ES-I3 (cell line): ENCODE measurements around the gene NDUFV1.
"Not testable (repeated sequence)": the region's sequence is repeated elsewhere in the genome, so short reads cannot be mapped to it uniquely, and the experiment has no call there.

Source experiments
- H3K36me3 ChIP-seq: 2 replicates; pipeline ENCODE4 v1.6.1; 2013; ENCODE audit warnings: mild to moderate bottlenecking, low read length, control low read depth, moderate library complexity; ENCODE audit not compliant: insufficient read depth
- H3K4me1 ChIP-seq: 2 replicates; pipeline ENCODE4 v1.6.1; 2013; ENCODE audit warnings: mild to moderate bottlenecking, control low read depth, low read length; ENCODE audit not compliant: insufficient read depth
- H3K9ac ChIP-seq: 2 replicates; pipeline ENCODE4 v1.6.1; 2013; ENCODE audit warnings: low read depth, mild to moderate bottlenecking, low read length, moderate library complexity
- H3K9me3 ChIP-seq: 2 replicates; pipeline ENCODE4 v1.6.1; 2013; ENCODE audit warnings: mild to moderate bottlenecking, low read length, moderate library complexity; ENCODE audit not compliant: control insufficient read depth, insufficient read depth

The NDUFV1 gene

DNA sequence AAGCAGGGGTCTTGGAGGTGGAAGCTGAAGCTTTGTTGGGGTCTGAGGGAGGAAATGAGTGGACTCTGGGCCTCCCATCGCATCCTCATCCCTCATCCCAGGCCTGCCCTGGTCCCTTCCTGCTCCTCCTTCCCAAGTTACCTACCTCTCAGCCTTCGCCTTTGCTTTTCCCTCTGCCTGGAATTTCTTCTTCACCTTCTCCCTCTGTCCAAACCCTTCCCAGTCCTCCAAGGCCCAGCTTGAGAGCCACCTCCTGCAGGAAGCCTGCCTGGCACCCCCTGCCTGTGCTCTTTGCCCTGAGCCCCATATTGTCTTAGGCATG lies 25.1 kb downstream of the NDUFV1 start:
- H3K4me1 ChIP-seq = peaks cover 5% of the 10 kb centered on the region; the same call in 1 of the 2 replicates
- H3K9ac ChIP-seq = no peak overlapping the region
- no peaks in the 10 kb centered on the region for H3K9me3 ChIP-seq
- H3K36me3 ChIP-seq = no peaks in the 10 kb centered on the region

DNA sequence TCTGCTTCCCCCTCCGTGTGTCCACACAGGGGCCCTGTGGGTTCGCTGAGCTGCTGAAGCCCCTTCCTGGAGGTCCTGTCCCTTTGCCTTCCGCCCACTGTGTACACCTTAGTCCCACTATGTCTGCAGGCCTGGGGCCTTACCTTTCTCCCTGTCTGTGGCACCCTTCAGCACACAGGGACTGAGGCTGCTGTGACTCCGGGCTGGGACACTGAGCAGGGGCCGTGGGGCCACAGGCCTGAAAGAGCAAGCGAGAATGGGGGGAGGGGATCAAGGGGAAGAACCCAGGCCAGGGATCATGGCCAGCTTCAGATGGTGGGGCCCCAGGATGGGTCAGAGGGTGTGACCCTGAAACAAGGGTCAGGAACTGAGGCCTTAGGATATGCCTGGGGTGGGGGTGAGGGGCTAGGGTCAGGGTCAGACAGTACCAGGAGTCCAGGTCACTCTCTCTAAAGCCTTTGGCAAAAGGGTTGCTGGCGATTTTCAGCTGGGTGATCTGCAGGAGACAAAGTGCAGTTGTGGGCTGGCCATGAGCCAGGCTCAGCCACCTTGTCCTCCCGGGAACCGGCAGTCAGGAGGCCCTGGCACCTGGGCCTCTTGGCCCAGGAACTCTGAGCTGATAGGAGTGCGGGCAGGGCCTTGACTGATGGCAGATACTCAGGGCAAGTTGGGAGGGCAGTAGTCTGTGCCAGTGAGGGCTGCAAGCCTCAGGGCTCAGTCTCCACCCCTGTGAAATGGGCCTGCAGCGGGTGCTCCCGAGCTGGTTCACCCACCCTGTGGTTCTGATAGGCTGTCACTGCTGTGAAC lies 25.6 kb downstream of the NDUFV1 start:
- Histone ChIP-seq H3K9ac (no peak overlapping the region), H3K9me3 (no peaks in the 10 kb centered on the region), H3K4me1 (peaks cover 5% of the 10 kb centered on the region; the same call in 1 of the 2 replicates), H3K36me3 (no peaks in the 10 kb centered on the region)

DNA sequence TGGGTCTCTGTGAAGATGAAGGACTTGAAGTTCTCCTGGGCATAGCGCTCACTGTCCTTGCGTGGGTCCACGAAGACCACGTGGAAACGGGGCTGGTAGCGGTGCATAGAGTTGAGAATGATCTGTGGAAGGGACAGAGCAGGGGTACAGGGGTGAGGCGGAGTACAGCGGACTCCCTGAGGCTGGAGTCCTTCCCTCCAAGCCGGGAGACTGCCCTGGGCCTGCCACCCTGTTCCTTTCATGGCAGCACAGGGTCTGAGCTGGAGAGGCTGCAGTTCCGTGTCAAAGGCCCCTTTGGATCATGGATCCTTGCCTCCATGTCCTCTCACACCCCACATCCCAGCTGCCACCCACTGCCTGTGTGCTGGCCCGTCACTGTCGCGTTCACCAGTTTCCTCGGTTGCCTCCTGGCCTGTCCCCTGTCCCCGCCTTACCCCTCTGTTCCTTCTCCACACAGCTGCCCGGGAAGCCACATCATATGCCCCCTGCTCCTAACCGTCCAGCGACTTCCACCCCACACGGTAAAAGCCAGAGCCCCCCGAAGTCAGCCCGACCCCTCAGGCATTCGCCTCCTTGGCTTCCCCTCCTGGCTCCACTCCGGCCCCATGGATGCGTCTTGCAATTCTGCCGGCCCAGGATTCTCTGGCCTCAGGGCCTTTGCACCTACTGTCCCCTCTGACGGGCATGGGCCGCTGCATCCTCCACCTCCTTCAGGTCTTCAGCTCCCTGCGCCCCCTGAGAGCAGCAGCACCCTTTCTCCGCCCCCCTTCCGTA lies 26.4 kb downstream of the NDUFV1 start:
- Histone ChIP-seq H3K9ac (no peak overlapping the region), H3K9me3 (no peaks in the 10 kb centered on the region), H3K36me3 (no peaks in the 10 kb centered on the region), H3K4me1 (peaks cover 5% of the 10 kb centered on the region; the same call in 1 of the 2 replicates)

DNA sequence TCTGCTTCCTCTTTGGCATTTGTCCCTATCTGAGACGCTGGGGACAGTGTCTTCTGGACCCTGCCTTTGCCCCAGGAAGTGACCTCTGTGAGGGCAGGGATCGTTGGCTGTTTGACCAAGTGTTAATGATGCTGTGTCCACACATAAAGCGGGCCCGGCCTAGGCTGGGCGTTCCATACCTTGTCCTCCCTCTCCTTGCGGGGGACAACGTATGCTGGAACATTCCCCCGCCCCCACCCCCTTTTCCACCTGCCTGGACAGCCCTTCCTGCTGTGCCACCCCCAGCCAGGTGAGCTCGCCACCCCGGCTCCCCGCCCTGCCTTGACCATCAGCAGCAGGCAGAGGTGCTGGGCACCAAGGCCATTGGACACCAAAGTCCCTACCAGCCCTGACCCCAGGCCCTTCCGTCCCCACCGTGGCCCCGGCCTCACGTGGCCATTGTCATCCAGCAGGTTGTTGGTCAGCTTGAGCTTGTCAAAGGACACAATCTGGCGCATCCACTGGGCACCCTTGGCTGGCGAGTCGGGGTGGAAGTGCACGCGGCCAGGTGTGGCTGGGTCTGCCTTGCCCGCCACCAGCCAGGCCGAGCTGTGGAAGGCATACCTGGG lies 27.1 kb downstream of the NDUFV1 start:
- H3K4me1 ChIP-seq = peaks cover 5% of the 10 kb centered on the region; the same call in 1 of the 2 replicates
- H3K36me3 ChIP-seq = no peaks in the 10 kb centered on the region

DNA sequence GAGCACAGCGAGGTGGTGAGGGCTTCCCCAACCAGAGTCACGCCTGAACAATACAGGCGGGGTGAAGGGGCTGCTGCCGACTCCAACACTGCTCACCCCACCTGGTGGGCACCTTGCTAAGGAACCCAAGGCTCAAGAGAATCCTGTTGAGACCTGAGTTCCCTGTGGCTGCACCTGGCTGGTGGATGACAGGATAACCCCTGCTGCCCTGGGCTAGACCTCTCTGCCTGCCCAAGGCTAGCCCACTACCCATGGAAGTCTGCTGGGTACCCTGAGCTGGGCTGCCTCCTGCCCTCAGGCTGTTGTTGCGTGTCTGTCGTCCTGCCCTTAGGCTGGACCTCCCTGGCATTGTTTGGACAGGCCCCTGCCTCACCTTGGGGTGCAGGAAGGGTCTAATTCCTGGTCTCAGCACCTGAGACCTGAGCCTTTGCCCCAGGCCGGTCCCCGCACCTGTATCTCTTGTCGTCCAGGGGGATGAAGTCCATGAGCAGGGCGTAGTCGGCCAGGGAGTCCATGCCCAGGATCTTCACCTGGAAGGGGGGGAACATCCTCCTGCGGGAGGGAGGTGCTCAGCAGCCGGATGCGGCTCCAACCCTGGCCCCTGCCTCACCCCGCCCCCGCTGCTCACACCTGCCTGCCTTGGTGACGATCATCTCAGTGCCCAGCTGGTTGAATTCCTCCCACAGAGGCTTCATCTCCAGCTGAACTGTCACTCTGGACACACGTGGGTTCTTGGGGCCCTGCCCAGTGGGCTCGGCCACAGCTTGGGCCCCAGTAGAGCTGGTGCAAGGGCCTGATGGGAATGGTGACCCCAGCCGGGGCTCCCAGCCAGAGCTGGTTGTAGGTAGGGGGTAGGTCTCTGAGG lies 27.9 kb downstream of the NDUFV1 start:
- H3K36me3 ChIP-seq = no peaks in the 10 kb centered on the region
- peaks cover 5% of the 10 kb centered on the region; the same call in 1 of the 2 replicates for H3K4me1 ChIP-seq
- H3K9ac ChIP-seq = no peak overlapping the region
- no peaks in the 10 kb centered on the region for H3K9me3 ChIP-seq

More for the DNA sequence above, 27.1 kb downstream of the NDUFV1 start:
- Histone ChIP-seq H3K9ac (no peak overlapping the region), H3K9me3 (no peaks in the 10 kb centered on the region)

DNA sequence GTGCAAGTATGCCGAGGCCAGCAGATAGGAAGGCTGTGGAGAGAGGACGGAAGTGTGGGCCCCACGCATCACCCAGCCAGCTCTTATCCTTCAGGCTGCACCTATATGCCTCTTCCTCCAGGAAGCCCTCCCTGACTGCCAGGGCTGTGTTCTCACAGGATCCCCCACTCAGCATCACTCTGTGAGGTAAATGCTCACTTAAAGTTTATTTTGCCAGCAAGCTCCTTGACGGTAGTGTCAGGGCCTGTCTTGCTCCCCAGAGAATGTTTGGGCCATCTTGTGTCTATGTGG lies 28.4 kb downstream of the NDUFV1 start:
- Histone ChIP-seq H3K9ac (no peak overlapping the region), H3K36me3 (no peaks in the 10 kb centered on the region), H3K4me1 (peaks cover 5% of the 10 kb centered on the region; the same call in 1 of the 2 replicates), H3K9me3 (no peaks in the 10 kb centered on the region)

DNA sequence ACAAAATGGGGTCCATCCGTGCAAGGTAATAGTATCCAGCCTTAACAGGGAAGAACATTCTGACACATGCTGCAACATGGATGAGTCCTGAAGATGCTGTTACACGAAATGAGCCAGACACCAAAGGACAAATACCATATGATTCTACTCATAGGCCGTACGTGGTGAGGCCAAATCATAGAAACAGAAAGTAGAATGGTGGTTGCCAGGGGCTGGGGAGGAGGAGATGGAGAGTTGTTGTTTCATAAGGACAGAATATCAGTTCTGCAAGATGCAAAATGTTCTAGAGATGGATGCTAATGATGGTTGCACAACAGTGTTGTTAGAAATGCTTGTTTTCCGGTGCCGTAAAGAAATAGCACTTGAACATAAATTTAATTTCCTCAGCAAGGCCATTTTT lies 30.2 kb downstream of the NDUFV1 start:
- H3K9me3 ChIP-seq = no peaks in the 10 kb centered on the region
- no peaks in the 10 kb centered on the region for H3K36me3 ChIP-seq
- H3K9ac ChIP-seq = no peak overlapping the region
- H3K4me1 ChIP-seq = no peaks in the 10 kb centered on the region

DNA sequence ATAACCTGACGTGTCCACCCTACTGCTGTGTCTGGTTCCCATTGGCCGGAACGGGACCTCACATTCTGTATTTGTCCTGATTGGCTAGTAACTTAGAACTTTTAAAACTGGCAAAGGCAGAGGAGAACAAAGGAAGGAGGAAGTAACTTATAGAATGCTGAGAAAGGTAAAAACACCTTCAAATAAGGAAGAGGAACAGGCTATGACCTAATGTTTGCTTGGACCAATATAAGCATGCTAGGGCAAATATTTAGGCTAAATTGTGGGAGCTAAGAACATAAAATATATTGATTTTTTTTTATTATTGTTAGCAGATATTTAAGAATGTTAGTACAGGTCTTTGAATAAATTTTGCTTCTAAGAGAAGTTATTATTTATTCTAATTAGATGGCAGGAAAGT lies 30.7 kb downstream of the NDUFV1 start:
- not testable (repeated sequence) for H3K9ac ChIP-seq, H3K4me1 ChIP-seq, H3K36me3 ChIP-seq, H3K9me3 ChIP-seq

DNA sequence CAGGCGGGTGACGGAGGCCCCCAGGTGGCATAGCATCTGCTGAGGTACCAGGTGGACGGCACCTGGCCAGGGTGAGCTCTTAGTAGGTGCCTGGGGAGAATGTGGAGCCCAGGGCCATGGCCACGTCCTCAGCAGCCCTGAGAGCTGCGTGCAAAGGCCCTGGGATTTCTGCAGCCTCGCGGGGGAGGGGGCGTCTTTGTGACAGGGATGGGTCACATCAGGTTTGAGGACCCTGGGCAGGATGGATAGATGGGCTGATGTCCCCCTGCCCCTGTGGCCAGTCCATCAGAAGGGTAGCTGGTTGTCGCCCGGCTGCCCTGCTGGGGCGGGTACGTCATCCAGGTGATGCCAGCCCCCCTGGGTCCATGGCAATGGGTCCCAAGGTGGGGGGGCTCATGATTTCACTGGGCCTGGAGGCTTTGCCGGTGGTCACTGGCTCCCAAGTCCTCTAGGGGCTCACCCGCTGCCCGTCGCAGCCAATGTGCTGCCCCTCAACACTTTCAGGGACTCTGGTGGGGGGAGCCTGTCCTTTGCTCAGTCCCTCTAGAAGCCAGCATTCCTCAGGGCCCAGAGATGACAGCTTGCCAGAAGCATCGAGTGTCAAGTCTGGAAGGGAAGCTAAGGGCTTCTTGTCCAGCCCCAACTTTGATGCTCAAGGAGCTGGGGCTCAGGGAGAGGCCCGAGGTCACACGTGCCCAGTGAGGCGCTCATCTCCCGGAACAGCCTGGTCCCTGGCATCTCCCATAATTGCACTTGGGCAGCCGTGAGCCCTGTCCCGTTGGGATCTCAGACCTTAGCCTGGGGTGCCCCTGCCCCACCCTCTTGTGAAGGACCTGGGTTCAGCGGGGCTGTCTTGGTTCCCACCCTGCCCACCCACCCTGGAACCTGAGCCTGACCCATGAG lies 32.0 kb downstream of the NDUFV1 start:
- H3K9ac ChIP-seq = no peak overlapping the region
- H3K9me3 ChIP-seq = no peaks in the 10 kb centered on the region
- H3K4me1 ChIP-seq = no peaks in the 10 kb centered on the region
- no peaks in the 10 kb centered on the region for H3K36me3 ChIP-seq

DNA sequence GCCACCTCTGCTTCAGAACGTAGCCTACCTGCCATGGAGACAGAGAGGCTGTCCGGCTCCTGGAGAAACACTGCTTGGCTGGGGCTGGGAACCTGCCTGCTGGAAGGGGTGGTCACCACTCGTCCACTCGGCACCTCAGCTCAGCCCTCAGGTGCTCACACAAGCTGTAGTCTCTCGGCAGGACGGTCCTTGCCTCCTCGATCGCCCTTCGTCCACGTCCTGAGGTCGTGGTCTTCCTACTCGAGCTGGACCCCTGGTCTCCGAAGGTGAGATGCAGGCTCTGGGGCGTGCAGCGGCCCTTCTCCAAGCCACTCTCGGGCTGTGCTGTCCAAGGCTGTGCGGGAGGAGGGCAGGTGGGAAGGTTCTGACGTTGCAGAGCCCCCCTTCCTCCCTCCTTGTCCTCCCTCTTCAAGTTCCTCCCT lies 32.7 kb downstream of the NDUFV1 start, which contains the start of gene TBX10:
Gene TBX10 (minus strand): TSS at position 326 of the 422 bp plus-strand sequence. CDS start 291 bp downstream, at position 35.
- H3K9ac ChIP-seq = no peak within 1 kb of the TSS
- H3K9me3 ChIP-seq = no peaks in the 10 kb centered on the region
- no peaks in the 10 kb centered on the region for H3K36me3 ChIP-seq
- no peaks in the 10 kb centered on the region for H3K4me1 ChIP-seq

DNA sequence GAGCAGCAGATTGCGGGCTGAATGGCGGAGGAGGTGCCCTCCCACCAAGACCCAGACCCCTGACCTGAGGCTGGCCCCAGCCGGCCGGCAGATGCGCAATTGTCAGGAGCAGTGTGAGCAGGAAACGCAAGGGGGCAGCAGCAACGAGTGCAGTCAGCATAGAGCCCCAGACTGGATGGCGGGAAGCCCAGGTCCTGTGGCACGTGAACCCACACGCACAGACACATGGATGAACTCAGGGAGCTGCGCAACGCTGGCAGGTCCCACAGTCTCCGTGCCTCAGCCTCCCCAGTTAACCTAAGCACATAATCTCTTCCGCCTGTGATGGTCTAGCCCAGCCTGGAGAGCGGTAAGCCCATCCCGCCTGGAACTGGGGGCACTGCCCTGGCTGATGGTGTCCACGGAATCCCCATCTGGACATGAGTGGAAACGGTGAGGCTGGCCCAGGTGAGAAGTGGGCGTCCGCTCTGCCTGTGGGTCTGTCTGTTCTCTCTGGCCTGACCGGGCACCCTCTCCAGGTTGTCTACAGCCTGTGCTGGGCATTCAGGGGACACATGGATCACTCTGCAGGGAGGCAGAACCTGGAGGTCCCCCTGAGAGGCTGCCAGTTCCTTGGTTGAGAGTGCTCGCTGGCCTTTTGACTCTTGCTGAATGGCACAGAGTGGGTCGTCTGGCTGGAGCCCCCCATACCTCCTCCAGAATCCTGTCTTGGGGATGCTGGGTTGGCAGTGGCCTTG lies 33.5 kb downstream of the NDUFV1 start:
- Histone ChIP-seq H3K9me3 (no peaks in the 10 kb centered on the region), H3K9ac (no peak overlapping the region), H3K36me3 (no peaks in the 10 kb centered on the region), H3K4me1 (no peaks in the 10 kb centered on the region)

DNA sequence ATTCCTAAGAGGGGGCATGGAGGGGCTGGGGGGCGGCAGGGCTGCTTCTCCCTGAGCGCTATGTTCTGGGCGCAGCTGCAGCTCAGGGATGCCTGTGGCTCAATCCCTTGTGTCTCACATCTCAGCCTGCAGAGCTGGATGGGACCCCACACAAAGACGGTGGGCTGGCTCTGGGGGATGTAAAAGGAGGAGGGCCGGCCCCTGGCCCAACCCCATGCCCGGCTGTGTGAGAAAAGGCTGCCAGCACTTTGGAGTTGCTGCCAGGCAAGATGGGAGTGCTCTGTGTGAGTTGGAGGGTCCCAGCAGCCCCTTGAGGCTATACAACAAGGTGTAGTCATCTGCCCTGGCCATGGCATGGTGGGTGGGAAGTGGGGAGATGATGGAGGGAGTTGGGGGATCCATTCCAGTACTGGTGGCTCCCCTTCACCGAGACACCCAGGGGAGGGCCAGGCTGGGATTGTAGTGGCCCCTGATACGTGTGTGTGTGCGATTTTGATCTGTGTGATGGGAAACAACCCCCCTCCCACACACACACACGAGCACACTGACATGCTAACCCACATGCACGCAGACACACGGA lies 34.1 kb downstream of the NDUFV1 start:
- H3K9me3 ChIP-seq = no peaks in the 10 kb centered on the region
- no peaks in the 10 kb centered on the region for H3K36me3 ChIP-seq
- H3K4me1 ChIP-seq = no peaks in the 10 kb centered on the region
- no peak overlapping the region for H3K9ac ChIP-seq
